H1 (cell line): ENCODE data around the gene SCUBE2. TPM values are rescaled to one million over a fixed set of nuclear protein-coding genes. Genes with fewer than 3 reads are reported as not detected.

Experiments used
- BACH1 ChIP-seq: IDR thresholded peaks from 2 replicates; pipeline ENCODE4 v1.6.1; 2012; ENCODE audit warnings: low read length, improper control_type of control experiment
- MAFK ChIP-seq: IDR thresholded peaks from 2 replicates; pipeline ENCODE4 v1.6.1; 2012; ENCODE audit warnings: low read depth, mild to moderate bottlenecking, improper control_type of control experiment, low read length
- SIN3A ChIP-seq, 2 experiments: IDR thresholded peaks in 1 of 2; conservative IDR thresholded peaks in 1 of 2; 2 replicates each; pipeline ENCODE4 v1.6.1; 2011 to 2012; ENCODE audit warnings: low read length in 2 of 2, improper control_type of control experiment in 1 of 2, low read depth in 1 of 2, mild to moderate bottlenecking in 1 of 2
- TAF7 ChIP-seq: optimal IDR thresholded peaks from 2 replicates; pipeline ENCODE3; 2011; ENCODE audit warnings: low read depth, mild to moderate bottlenecking, inconsistent platforms, low read length, moderate library complexity, borderline replicate concordance
- ZNF274 ChIP-seq: IDR thresholded peaks from 2 replicates; pipeline ENCODE4 v1.7.0; 2012; ENCODE audit warnings: low read length, borderline replicate concordance; ENCODE audit errors: extremely low read depth
- polyA plus RNA-seq, 7 experiments: library from polyadenylated mRNA; depleted of rRNA in 3 of 7; stranded (reverse) in 5 of 7; unstranded in 2 of 7; fragments of >200 nt in 5 of 7; fragments of 200-250 nt in 2 of 7; gene quantifications; 1 replicate in 5 of 7; 2 replicates in 1 of 7; 4 replicates in 1 of 7; pipeline versions ENCODE4 v1.2.1 to v1.2.3, GENCODE V29; 2011 to 2013; ENCODE audit warnings: missing spikeins in 2 of 7, mixed read lengths in 2 of 7
- total RNA-seq: library from RNA; stranded (reverse); fragmentation: NEBNext Ultra II Directional; extraction: Animal tissue kit (Norgen Biotek cat#: 25700); gene quantifications from 2 replicates; pipeline ENCODE4 v1.2.1, GENCODE V29; 2021

The SCUBE2 gene
- total and polyA plus RNA-seq, 2 of the 8 experiments (the other 6 are each of a cell fraction or from before 2014, with no cell fraction given): 0.29 to 1.2 TPM

GRCh38 chr11:9137293-9138132 lies 46.1 kb upstream of the SCUBE2 start (continued):
- no peak for TF ChIP-seq TAF7
- TF ChIP-seq BACH1: no peak
- no peak for TF ChIP-seq MAFK
- peak in 1 of 2 experiments; percentile 73; a peak in 1 of 4 replicates for TF ChIP-seq SIN3A (conservative IDR thresholded peaks at IDR 0.05 in 1 of 2, IDR thresholded peaks at IDR 0.05 in 1 of 2; ENCODE audit: low read depth in 1 of 2, low read length in 2 of 2)
- TF ChIP-seq ZNF274: no peak
- TF ChIP-seq, all 59 proteins: peak for 8
